ENCODE results near the gene ATP8A2.

ATP8A2 gene

DNA sequence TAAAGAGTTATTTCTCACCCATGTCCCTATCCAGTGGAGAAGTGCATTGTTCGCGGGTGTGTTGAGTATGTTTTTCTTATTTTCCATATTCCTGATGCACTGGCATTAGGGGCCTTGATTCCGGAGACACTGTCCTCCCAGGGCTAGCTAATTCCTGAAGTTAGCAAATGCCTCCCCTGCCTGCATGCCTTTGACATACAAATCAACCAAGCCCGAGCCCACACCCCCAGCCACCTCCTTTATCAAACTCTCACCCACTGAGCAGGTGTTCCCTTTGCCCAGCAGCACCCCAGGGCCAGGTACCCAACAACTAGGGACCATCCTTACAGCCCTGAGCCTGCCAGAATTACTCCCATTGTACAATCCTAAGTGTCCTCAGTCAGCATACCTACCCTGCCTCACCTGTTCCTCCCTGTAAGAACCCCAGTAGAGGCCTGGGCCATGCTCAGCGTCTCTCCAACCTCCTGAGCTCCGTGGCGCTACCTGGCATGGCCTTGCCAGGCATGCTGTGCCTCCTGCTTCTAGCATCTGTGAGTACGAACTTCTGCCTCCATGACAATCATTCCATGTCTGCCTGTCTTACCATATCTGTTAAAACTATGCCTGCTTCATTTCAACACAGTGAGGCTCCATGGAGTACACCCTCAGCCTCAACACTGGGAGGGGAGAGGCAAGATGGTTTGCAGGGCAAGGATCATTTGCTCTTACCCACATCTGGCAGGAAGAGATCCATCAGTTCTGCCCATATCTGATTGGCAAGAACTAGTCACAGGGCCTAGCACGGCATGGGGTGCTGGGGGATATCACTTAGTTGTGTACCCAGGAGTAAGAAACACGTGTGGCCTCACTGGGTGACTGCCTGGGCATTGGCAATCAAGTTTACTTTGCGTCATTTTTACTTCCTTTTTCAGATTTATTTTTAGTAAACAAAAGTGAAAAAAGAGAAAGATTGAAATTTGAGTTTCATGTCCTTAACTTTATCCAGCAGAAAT lies 476.2 kb downstream of the ATP8A2 start:
- DNase-seq (ENCODE audit: low read depth in 2 of 2), result no peak

DNA sequence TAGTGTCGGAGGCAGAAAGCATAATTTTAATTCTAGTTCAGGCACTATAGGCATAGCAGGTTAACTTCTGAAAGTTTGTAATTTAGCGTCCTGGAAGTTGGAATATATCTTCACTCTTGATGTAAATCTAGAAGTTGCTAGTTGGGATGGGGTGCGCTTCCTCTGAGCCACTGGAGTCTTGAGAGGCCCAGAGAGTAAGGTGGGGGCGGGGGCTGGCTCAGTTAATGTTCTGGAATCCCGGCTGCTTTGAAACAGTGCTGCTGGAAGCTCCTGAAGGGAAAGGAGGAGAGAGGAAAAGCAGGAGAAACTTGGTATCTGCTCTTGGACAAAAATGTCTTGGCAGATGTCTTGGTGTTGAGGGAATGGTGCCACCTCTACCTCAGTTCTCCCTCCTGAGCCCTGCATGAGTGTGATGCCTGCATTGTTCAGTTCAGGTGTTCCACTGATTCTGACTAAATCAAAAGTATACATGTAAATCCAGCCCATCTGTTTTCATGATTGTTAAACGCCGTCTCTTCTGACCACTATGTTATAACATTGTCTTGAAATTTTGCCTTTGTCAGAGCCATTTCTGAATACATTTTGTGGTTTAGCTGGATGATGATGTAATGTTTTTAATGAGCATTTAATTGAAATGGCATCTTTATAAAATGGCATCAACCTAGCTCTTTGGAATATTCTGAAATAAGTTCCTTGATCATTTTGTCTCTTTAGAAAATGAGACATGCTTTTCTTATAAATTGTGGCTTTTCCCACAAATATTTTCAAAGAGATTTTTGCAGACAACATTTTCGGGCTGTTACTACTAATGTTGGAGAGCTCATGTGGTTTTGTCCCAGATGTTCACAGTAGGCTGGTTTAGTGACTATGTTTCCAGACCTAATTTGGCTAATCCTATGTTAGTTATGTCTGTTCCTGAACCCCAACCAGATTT lies 477.3 kb downstream of the ATP8A2 start:
- no peak for DNase-seq (ENCODE audit: low read depth in 2 of 2)

DNA sequence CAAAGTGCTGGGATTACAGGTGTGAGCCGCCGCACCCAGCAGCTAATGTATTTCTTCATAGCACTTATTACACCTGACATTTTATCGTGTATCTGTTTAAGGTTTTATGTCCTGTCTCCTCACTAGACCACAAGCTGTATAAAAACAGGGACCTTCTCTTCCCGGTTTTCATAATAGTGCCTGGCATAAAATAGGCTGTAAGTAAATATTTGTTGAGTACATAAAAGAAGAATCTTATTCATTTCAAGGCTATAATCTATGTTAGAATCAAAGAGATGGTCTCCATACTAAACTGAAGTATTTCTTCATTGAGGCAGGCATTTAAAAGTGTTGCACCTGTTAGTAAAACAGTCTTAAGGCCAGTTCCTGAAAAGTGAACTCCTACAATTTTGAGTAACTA lies 486.1 kb downstream of the ATP8A2 start:
- DNase-seq (ENCODE audit: low read depth in 2 of 2), result no peak

DNA sequence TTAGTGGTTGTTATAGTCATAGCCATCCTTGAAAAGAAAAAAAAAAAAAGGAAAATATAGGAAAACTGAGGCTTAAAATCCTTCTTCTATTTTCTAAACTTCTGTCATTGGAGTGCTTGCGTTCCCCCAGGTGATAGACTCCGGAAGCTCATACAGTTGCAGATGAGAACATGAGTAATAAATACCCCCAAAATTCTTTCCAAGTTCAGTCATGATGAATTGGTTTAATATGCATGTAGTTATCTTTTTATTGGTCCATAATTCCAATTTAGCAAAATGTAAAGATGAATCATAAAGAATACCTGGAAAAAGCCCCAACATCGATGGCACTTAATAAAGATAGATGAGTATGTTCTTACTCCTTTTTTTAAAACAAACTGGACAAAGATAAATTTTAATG lies 487.8 kb downstream of the ATP8A2 start:
- DNase-seq (ENCODE audit: low read depth in 2 of 2), result no peak

DNA sequence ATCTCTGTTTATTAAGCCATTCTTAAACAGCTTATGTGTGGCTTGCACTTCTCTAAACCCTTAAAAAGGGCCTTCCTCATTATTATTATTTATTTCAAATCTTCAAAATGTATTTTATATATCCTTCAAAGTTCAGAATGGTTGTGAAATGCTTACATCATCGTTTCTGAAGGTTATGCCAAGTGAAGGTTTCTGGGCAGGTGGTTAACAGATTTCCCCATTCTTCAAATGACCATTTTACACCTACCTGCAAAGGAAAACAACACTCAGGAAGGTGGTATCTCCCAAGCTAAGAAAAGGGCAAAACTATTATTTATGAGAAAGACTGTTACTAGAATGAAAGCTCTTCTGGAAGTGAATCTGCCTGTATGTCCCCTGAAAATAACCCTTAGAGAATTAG lies 488.5 kb downstream of the ATP8A2 start:
- DNase-seq (ENCODE audit: low read depth in 2 of 2), result no peak

DNA sequence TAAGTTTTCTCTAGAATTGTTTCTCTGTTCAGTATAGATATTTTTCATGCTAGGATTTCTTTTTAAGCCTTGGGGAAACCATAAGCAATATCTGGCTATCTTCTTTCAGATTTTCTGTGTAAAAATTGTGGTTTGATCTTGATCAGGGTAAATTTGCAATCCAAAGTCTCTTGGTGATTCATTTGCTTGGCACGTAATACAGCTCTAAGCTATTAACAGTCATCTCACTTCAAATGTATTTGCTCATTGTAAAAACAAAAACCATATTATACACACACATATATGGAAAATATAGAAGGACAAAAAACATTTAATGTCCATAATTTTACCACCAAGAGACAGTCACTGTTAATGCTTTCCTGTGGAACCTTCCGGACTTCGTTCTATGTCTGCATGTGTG lies 489.1 kb downstream of the ATP8A2 start:
- DNase-seq (ENCODE audit: low read depth in 2 of 2), result no peak

DNA sequence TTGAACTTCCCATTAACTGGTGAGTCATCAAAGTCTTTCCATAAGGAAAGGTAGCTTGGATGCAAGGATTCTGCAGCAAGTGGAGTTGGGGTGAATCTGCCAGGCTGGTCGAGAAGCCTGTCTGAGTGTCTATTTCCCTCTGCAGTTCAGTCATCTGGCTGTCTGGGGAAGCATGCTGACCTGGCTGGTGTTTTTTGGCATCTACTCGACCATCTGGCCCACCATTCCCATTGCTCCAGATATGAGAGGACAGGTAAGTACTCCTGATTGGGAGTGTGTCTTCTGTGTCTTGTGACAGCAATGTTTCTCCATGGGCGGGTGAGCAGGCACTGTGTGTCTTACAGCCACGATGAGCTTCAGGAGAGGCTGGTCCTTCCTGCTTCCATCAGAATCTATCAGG lies 490.4 kb downstream of the ATP8A2 start:
- DNase-seq (ENCODE audit: low read depth in 2 of 2), result no peak

DNA sequence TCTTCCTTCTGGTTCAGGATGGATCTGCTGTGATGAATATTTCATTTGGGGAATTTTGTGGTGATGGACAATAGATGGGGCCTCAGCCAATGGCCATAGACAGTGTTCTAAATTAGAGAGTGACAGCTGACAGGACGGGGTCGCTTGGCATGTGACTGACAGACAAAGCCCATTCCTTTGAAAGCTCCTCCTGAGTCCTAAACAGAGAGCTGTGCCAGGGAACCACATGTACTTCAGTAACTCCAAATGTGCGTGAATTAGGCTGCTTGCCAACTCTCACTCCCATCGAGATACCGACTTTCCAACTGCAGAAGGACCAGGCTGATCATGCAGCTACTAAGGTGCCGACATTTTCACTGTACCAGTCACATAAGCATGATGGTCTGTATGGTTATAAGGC lies 492.3 kb downstream of the ATP8A2 start:
- no peak for DNase-seq (ENCODE audit: low read depth in 2 of 2)

DNA sequence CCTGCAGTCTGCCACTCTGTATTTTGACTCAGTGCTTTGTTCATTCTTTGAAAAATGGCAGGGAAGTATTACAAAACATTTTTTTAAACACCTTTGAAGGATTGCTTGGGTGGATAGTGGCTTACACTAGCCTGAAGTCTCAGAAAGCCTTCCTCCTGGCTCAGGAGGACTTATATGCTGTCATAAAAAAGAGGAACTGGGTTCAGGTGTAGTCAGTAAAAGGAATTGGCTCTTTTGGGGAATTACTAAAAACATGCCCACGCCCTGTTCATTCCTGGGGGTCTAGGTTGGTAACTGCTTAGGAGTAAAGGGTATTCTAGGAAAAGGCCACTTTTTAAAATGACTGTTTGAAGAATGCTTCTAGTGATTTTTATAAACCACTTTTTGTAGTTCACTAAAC lies 493.2 kb downstream of the ATP8A2 start:
- no peak for DNase-seq (ENCODE audit: low read depth in 2 of 2)

DNA sequence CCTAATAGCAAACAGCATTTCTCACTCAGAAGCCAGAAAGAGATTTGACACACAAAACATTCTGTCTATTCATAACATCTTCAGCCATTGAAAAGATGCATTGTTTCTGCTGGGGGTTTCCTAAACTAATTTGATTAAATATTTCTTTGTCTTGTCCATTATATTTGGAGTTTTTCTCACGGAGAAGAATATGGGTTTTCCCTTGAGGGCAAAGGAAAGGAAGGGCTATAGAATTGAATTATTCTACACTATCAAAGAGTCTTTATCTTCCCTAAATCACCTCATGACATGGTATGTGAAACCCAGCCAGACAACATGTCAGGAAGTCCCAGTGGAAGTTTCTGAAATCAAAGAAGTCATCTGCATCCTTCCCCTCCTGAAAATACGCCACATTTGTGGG lies 493.6 kb downstream of the ATP8A2 start:
- DNase-seq (ENCODE audit: low read depth in 2 of 2), result no peak

DNA sequence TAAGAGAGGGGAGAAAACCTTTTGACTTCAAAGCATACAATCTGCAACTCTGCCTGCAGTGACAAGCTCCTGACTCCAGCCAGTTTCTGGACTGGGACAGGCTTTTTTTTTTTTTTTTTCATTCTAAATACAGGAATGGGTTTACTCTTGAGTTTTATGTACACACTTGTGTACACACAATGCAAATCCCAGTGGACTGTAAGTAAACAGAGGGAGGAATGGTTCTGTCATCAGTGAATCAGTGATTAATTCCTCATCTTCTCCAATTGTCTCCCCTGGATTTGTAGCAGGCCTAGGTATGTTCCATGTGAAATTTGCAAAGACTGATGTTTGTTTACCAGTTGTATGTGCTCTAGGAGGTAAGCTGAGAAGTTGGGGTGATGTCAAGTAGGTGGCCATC lies 495.3 kb downstream of the ATP8A2 start:
- DNase-seq (ENCODE audit: low read depth in 2 of 2), result no peak

DNA sequence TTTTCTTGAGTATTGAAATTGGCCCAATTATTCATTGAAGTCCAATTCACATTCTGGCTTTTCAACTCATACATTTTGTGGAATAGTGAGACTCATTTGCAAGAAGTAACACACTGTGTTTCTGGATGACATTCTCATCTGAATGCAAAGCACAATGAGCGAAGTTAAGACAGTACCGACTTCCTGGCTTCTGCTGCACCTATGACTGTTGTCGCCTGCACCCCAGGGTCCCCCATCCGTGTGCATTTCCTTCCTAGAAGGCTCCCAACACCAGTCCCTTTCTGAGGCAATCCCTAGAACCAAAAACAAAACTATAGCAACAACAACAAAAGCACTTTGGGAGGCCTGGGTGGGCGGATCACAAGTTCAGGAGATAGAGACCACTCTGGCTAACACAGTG lies 496.7 kb downstream of the ATP8A2 start:
- DNase-seq (ENCODE audit: low read depth in 2 of 2), result no peak

DNA sequence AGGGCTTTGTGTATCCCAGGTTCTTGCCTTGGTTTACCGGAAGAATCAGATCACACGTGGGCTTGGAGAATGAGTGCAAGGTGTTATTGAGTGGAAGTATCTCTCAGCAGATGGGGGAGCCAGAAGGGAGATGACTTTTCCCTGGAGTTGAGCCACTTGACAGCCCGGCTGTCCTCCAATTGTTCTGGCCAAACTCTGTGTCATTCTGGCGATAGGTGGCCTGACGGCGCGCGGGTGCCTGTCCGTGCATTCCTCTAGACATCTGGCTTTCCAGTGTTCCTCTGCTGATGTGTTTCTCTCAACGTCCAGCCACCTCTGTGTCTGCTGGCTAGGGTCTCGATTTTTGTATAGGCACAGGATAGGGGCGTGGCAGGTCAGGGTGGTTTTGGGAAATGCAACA lies 498.2 kb downstream of the ATP8A2 start:
- DNase-seq (ENCODE audit: low read depth in 2 of 2), result no peak

DNA sequence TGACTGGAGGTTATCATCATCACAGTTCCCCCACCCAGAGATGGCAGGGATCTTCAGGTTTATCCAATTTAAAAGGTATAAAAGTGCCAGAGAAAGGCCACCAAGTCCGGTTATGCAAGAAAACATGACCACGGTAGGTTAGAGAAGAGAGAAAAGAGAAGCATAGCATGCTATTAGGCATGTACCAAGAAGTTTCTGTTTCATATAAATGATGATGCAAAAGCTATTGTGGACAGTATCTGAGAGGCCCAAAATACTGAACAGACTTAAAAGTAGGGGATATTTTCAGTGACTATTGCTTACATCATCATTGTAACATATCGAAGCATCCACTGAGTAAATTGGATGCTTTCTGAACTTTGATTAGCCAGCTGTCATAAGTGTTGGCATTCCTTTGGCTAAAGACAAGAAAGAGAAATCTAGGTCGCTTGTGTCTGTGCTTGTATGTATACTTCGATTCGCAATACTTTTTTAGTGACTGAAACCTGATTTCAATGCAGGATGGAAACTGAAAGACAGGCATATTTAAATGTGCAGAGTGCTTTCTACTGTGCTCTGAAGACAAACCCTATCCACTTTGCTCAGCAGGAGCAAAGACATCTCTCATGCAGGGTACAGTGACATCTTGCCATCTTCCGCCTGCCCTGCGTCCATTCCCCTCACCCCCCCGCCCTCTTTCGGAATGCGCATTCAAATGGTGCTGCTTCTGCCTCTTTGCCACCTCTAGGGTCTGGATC lies 499.8 kb downstream of the ATP8A2 start:
- DNase-seq (ENCODE audit: low read depth in 2 of 2), result no peak

DNA sequence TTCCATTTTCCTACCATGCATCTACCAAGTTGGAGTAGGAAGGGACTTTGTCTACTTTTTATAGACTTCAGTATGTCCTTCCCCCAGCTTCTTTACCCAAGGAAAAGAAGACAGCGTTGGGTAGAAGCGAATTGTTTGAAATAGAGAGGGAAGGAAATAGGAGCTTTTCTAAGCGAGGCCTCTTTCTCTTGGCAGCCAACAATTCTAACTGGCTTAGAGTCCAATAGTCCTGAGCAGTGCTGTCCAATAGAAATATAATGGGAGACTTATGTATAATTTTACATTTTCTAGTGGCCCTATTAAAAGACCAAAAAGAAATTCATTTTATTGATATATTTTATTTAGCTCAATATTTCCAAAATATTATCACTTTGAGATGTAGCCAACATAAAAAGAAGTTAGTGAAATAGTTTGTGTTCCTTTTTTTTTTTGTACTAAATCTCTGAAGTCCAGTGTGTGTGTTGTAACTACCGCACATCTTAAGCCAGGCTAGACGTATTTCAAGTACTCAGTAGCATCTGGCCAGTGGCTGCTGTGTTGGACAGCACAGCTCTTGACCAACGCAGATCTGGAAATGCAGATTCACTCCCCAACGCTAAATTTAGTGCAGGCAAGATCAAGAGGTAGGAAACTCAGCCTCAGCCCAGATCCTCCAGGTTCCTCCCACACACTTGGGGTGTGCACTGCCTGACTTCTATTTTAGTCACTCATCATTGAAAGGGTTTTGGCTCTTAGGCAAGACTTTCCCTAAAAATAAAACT lies 500.9 kb downstream of the ATP8A2 start:
- no peak for DNase-seq (ENCODE audit: low read depth in 2 of 2)

DNA sequence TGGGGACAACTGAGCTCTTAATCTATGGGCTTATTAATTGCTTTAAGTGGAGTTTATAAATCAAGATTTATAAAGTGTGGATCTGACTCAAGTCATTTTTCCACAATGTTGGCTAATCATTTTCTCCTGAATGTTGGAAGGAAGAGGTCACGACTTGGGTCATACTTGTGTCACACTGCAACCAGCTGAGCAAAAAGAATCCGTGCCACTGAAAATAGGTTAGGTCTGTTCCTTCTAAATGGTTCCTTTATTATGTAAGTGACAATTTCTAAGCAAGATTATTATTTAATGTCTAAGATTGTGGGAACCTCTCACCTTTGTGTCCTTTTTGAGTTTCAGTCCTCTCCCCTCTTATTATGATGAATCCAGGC lies 501.5 kb downstream of the ATP8A2 start:
- DNase-seq (ENCODE audit: low read depth in 2 of 2), result no peak

DNA sequence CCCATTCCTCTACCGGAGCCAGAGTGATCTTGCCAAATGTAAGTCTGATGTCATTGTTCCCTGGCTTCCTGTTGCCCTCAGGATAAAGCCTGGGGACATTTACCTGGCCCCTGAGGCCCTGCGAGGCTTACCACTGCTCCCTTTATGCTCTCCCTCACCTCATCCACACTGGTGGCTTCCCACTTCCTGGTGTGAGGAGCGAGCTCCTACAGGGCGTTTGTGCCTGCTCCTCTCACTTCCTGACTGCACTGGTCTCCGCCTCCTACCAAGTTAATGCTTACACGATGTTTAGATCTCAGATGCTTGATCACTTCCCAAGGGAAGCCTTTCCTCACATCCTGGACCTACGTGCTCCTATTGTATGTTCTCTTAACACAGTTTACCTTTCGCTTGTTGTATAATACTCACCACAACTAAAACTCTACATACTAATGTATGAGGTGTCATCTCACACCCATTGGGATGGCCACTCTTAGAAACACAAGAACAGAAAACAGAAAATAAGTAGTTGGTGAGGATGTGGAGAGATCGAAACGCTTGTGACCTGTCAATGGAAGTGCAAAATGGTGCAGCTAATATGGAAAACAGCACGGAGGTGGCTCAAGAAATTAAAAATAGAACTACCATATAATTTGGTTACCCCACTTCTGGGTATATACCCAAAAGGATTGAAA lies 502.4 kb downstream of the ATP8A2 start:
- DNase-seq (ENCODE audit: low read depth in 2 of 2), result no peak

DNA sequence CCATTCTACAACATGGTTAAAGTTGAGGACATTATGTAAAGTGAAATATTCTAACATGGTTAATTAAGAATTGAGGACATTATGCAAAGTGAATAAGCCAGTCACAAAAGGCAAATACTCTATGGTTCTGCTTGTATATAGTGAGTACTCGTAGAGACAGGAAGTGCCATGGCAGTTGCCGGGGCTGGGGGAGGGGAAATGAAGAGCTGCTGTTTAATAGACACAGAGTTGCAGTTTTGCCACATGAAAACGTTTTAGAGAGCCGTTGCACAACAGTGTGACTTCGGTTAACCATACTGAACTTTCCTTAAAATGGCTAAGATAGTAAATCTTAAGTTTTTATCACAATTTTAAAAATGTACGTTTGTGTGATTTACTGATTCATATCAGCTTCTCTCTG lies 503.1 kb downstream of the ATP8A2 start:
- DNase-seq (ENCODE audit: low read depth in 2 of 2), result peak in 1 of 2 donors; percentile 29

DNA sequence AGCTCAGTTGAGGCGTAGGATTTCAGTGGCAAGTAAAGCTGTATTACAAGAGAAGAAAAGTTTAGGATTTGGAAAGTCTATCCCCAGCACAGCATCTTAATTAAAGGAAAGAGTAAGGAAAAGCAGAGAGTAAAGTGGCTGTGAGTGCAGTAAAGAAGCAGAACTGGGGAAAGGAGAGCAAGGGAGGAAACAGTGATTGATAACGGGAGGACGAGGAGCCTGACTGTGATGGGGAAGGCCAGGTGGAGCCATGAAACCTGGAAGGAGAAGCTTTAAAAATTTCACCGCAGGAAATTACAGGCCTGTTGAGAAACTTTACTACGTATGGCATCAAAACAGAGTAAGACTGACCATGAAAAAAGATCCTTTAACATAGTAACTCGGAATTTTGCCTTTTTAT lies 504.5 kb downstream of the ATP8A2 start:
- DNase-seq (ENCODE audit: low read depth in 2 of 2), result no peak

DNA sequence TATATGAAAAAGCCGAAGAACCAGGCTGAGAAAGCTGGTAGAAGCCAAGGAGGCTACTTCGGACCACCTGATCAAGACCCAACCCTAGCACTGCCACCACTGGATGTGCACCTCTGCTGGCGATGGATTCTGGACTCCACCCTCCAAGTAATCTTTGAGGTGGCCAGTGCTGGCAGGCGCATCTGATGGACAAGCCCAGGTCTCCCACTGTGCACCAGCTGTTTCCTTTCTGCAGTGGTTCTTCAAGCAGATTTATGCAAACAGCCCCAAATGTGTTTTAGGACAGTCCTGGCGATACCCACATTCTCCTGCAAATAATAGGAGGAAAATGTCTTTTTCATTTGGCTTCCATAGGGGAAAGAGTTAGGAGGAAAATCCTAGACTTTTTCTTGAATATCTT lies 507.7 kb downstream of the ATP8A2 start:
- no peak for DNase-seq (ENCODE audit: low read depth in 2 of 2)

All from stimulated activated CD8-positive, alpha-beta memory T cell treated with anti-CD3 and anti-CD28 coated beads, Interleukin-15, amount 100 ng/mL, for 4 hours (primary cell).